CD4-positive, alpha-beta memory T cell (primary cell): ENCODE data around the gene KIAA0825. TPM values are rescaled to one million over a fixed set of nuclear protein-coding genes. Genes with fewer than 3 reads are reported as not detected.

ENCODE experiments used
- CTCF ChIA-PET: fragments of 350-600 bp; sonication (Branson Sonifier 250); formaldehyde crosslinking; loops from one replicate; lab custom pipeline; 2021; ENCODE audit warnings: inconsistent platforms; ENCODE audit not compliant: partially characterized antibody; lab: Charles Lee
- POLR2A ChIA-PET: fragments of 350-600 bp; sonication (Branson Sonifier 250); formaldehyde crosslinking; loops from one replicate; lab custom pipeline; 2021; ENCODE audit not compliant: partially characterized antibody; lab: Charles Lee
- DNase-seq, 5 donors: peaks; one replicate each; pipeline versions ENCODE4 v3.0.0 to v3.0.0-alpha.2; 2020 to 2022; ENCODE audit warnings: mixed read lengths in 1 of 5
- H3K27ac ChIP-seq: one replicate; pipeline ENCODE4 v1.7.0; 2013; ENCODE audit warnings: low read depth, low read length
- H3K27me3 ChIP-seq: 2 replicates; pipeline ENCODE4 v1.7.0; 2013; ENCODE audit warnings: mild to moderate bottlenecking, low read length, moderate library complexity; ENCODE audit not compliant: insufficient read depth
- H3K36me3 ChIP-seq: 2 replicates; pipeline ENCODE4 v1.7.0; 2013; ENCODE audit warnings: mild to moderate bottlenecking, low read length, moderate library complexity; ENCODE audit not compliant: insufficient read depth
- H3K4me1 ChIP-seq: 2 replicates; pipeline ENCODE4 v1.7.0; 2013; ENCODE audit warnings: mild to moderate bottlenecking, low read length, moderate library complexity; ENCODE audit not compliant: insufficient read depth
- H3K4me3 ChIP-seq, 2 donors: one replicate each; pipeline ENCODE4 v1.7.0; 2013; ENCODE audit warnings: low read length in 2 of 2, mild to moderate bottlenecking in 1 of 2
- H3K9me3 ChIP-seq, 2 donors: one replicate each; pipeline ENCODE4 v1.7.0; 2013; ENCODE audit warnings: low read length in 2 of 2, control low read depth in 1 of 2; ENCODE audit not compliant: control insufficient read depth in 1 of 2
- H3K27ac Mint-ChIP-seq, 7 donors: one replicate each; pipeline ENCODE4 v1.8.0; 2020 to 2021; ENCODE audit warnings: mixed read lengths in 7 of 7, mild to moderate bottlenecking in 6 of 7, inconsistent platforms in 3 of 7, moderate library complexity in 3 of 7
- H3K27me3 Mint-ChIP-seq, 2 donors: one replicate each; pipeline ENCODE4 v1.8.0; 2020 to 2021; ENCODE audit warnings: mixed read lengths in 2 of 2
- H3K36me3 Mint-ChIP-seq, 2 donors: one replicate each; pipeline ENCODE4 v1.8.0; 2020 to 2021; ENCODE audit warnings: mixed read lengths in 2 of 2, inconsistent platforms in 1 of 2, mild to moderate bottlenecking in 1 of 2
- H3K4me1 Mint-ChIP-seq, 4 donors: one replicate each; pipeline ENCODE4 v1.8.0; 2020 to 2021; ENCODE audit warnings: mixed read lengths in 4 of 4, mild to moderate bottlenecking in 1 of 4
- H3K4me3 Mint-ChIP-seq, 8 donors: one replicate each; pipeline ENCODE4 v1.8.0; 2020 to 2021; ENCODE audit warnings: mixed read lengths in 8 of 8, mild to moderate bottlenecking in 7 of 8, moderate library complexity in 6 of 8, inconsistent platforms in 3 of 8
- H3K9me3 Mint-ChIP-seq, 8 donors: one replicate each; pipeline ENCODE4 v1.8.0; 2020 to 2021; ENCODE audit warnings: mixed read lengths in 8 of 8, mild to moderate bottlenecking in 5 of 8, inconsistent platforms in 3 of 8, moderate library complexity in 1 of 8
- intact Hi-C: fragments of 100-400 bp; cut with micrococcal nuclease; formaldehyde crosslinking; loops from one replicate; pipeline ENCODE4 v1.15.1; 2023
- polyA plus RNA-seq, 2 donors: library from polyadenylated mRNA; unstranded; fragments of 300-500 nt; fragmentation: Illumina TruSeq; gene quantifications; one replicate each; pipeline ENCODE4 v1.2.3, GENCODE V29; 2021
- total RNA-seq, 2 experiments: library from RNA; stranded (reverse); gene quantifications; one replicate each; pipeline ENCODE4 v1.2.3, GENCODE V29; 2021

KIAA0825 gene
- total and polyA plus RNA-seq, 4 experiments from 2014 or later: 1.5 to 2.2 (median 2.1) TPM

- H3K4me3 Mint-ChIP-seq: no peak overlapping the region
- peaks cover 0 to 3% (median 0%) of the 10 kb centered on the region in 8 donors for H3K9me3 Mint-ChIP-seq
- H3K27me3 ChIP-seq: no peaks in the 10 kb centered on the region
- DNase-seq: no peak
- no peaks in the 10 kb centered on the region for H3K9me3 ChIP-seq
- no peak overlapping the region for H3K27ac Mint-ChIP-seq
- H3K36me3 ChIP-seq: no peaks in the 10 kb centered on the region
- H3K36me3 Mint-ChIP-seq: no peaks in the 10 kb centered on the region
- no peaks in the 10 kb centered on the region for H3K4me1 Mint-ChIP-seq
- CTCF ChIA-PET: interaction anchor here (1.4 kb wide), 1 partner anchor 9 kb away, joined by 3 read pairs; no protein-coding TSS in a partner anchor
- intact Hi-C loops: no loop called here
- no peaks in the 10 kb centered on the region for H3K27me3 Mint-ChIP-seq
- POLR2A ChIA-PET: no interaction called here
- no peak overlapping the region for H3K4me3 ChIP-seq
- H3K27ac ChIP-seq: no peak overlapping the region
- H3K4me1 ChIP-seq: no peaks in the 10 kb centered on the region
These were observed 100.6 kb downstream of the KIAA0825 start for GRCh38 chr5:94517490-94518488.

- H3K27me3 Mint-ChIP-seq: no peaks in the 10 kb centered on the region
- Histone ChIP-seq H3K36me3 (no peaks in the 10 kb centered on the region), H3K27ac (no peak overlapping the region), H3K9me3 (no peaks in the 10 kb centered on the region), H3K4me3 (no peak overlapping the region), H3K27me3 (no peaks in the 10 kb centered on the region), H3K4me1 (no peaks in the 10 kb centered on the region)
- H3K4me1 Mint-ChIP-seq: no peaks in the 10 kb centered on the region
- H3K27ac Mint-ChIP-seq: no peak overlapping the region
- peaks cover 0 to 3% (median 0%) of the 10 kb centered on the region in 8 donors for H3K9me3 Mint-ChIP-seq
- intact Hi-C loops: no loop called here
- DNase-seq: no peak
- H3K4me3 Mint-ChIP-seq: no peak overlapping the region
- no peaks in the 10 kb centered on the region for H3K36me3 Mint-ChIP-seq
- POLR2A ChIA-PET: no interaction called here
- CTCF ChIA-PET: interaction anchor here (1.6 kb wide), 1 partner anchor 222 kb away, joined by 6 read pairs; no protein-coding TSS in a partner anchor
These were observed 102.3 kb downstream of the KIAA0825 start for GRCh38 chr5:94516148-94516547.

GRCh38 chr5:94508461-94509148, 109.8 kb downstream of the KIAA0825 start:
- no peaks in the 10 kb centered on the region for H3K36me3 Mint-ChIP-seq
- ChIA-PET POLR2A (no interaction called here), CTCF (interaction anchor here (0.6 kb wide), 1 partner anchor 102 kb away, joined by 3 read pairs; no protein-coding TSS in a partner anchor)
- no peaks in the 10 kb centered on the region for H3K9me3 Mint-ChIP-seq
- Histone ChIP-seq H3K9me3 (no peaks in the 10 kb centered on the region), H3K36me3 (no peaks in the 10 kb centered on the region), H3K27me3 (no peaks in the 10 kb centered on the region), H3K27ac (no peak overlapping the region), H3K4me1 (no peaks in the 10 kb centered on the region), H3K4me3 (no peak overlapping the region)
- intact Hi-C loops: no loop called here
- no peak for DNase-seq
- no peaks in the 10 kb centered on the region for H3K27me3 Mint-ChIP-seq
- no peak overlapping the region for H3K4me3 Mint-ChIP-seq
- no peaks in the 10 kb centered on the region for H3K4me1 Mint-ChIP-seq
- no peak overlapping the region for H3K27ac Mint-ChIP-seq

GRCh38 chr5:94505327-94506068, 112.9 kb downstream of the KIAA0825 start:
- Mint-ChIP-seq H3K4me1 (no peaks in the 10 kb centered on the region), H3K4me3 (no peak overlapping the region), H3K36me3 (no peaks in the 10 kb centered on the region), H3K27me3 (no peaks in the 10 kb centered on the region), H3K9me3 (no peaks in the 10 kb centered on the region), H3K27ac (no peak overlapping the region)
- no peak for DNase-seq
- Histone ChIP-seq H3K4me1 (no peaks in the 10 kb centered on the region), H3K27me3 (no peaks in the 10 kb centered on the region), H3K27ac (no peak overlapping the region), H3K36me3 (no peaks in the 10 kb centered on the region), H3K4me3 (no peak overlapping the region), H3K9me3 (no peaks in the 10 kb centered on the region)
- POLR2A ChIA-PET: no interaction called here
- intact Hi-C loops: no loop called here
- CTCF ChIA-PET: no interaction called here

- POLR2A ChIA-PET: no interaction called here
- Mint-ChIP-seq H3K9me3 (no peaks in the 10 kb centered on the region), H3K4me3 (no peak overlapping the region), H3K4me1 (no peaks in the 10 kb centered on the region), H3K27ac (no peak overlapping the region), H3K27me3 (no peaks in the 10 kb centered on the region), H3K36me3 (no peaks in the 10 kb centered on the region)
- DNase-seq: no peak
- CTCF ChIA-PET: no interaction called here
- Histone ChIP-seq H3K9me3 (no peaks in the 10 kb centered on the region), H3K4me3 (no peak overlapping the region), H3K4me1 (no peaks in the 10 kb centered on the region), H3K36me3 (no peaks in the 10 kb centered on the region), H3K27ac (no peak overlapping the region), H3K27me3 (no peaks in the 10 kb centered on the region)
- intact Hi-C loops: no loop called here
These were observed 114.7 kb downstream of the KIAA0825 start for GRCh38 chr5:94503677-94504076.

GRCh38 chr5:94501365-94501764, 117.0 kb downstream of the KIAA0825 start:
- POLR2A ChIA-PET: no interaction called here

GRCh38 chr5:94499806-94500205, 118.6 kb downstream of the KIAA0825 start:
- Histone ChIP-seq H3K4me1 (no peaks in the 10 kb centered on the region), H3K36me3 (no peaks in the 10 kb centered on the region), H3K4me3 (no peak overlapping the region), H3K27ac (no peak overlapping the region), H3K9me3 (no peaks in the 10 kb centered on the region), H3K27me3 (no peaks in the 10 kb centered on the region)
- no peak for DNase-seq
- Mint-ChIP-seq H3K27me3 (no peaks in the 10 kb centered on the region), H3K4me3 (no peak overlapping the region), H3K9me3 (no peaks in the 10 kb centered on the region), H3K36me3 (peaks cover 0 to 4% of the 10 kb centered on the region in 2 donors), H3K27ac (no peak overlapping the region), H3K4me1 (no peaks in the 10 kb centered on the region)
- CTCF ChIA-PET: no interaction called here
- intact Hi-C loops: no loop called here
- POLR2A ChIA-PET: no interaction called here

More at GRCh38 chr5:94501365-94501764, 117.0 kb downstream of the KIAA0825 start:
- H3K4me1 ChIP-seq: no peaks in the 10 kb centered on the region
- no peaks in the 10 kb centered on the region for H3K27me3 ChIP-seq
- H3K36me3 ChIP-seq: no peaks in the 10 kb centered on the region
- DNase-seq: no peak
- H3K9me3 ChIP-seq: no peaks in the 10 kb centered on the region
- H3K36me3 Mint-ChIP-seq: peaks cover 0 to 4% of the 10 kb centered on the region in 2 donors
- intact Hi-C loops: no loop called here
- no peaks in the 10 kb centered on the region for H3K9me3 Mint-ChIP-seq
- CTCF ChIA-PET: no interaction called here
- H3K4me3 Mint-ChIP-seq: no peak overlapping the region
- H3K27me3 Mint-ChIP-seq: no peaks in the 10 kb centered on the region
- no peaks in the 10 kb centered on the region for H3K4me1 Mint-ChIP-seq
- no peak overlapping the region for H3K4me3 ChIP-seq
- H3K27ac ChIP-seq: no peak overlapping the region
- H3K27ac Mint-ChIP-seq: no peak overlapping the region
